HG03135 (cell line): ENCODE data around the gene SIPA1L3.

Experiments used
- ATAC-seq: cut with Tn5 transposase; IDR thresholded peaks from one replicate; pipeline ENCODE4 v1.9.1; 2021; ENCODE audit warnings: mild to moderate bottlenecking, moderate library complexity; ENCODE audit not compliant: unreplicated experiment

The SIPA1L3 gene

DNA sequence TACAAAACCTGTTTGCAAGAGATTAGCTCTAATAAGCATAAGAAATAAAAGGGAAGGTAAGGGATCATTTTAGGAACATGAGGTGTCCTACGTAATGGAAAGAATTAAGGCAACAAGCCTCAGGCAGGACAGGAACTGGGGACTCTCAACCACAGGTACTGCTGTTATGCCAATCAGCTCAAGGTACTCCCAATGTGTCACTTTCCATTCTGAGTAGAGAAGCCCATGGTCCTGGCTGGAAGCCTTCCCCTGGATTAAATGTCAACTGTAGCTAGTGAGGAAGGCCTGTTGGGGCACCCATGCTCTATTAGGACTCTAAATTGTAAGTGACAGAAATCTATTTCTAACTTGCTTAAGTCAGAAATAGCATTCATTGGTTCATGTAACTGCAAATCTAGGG is 182.4 kb downstream of the SIPA1L3 start:
- ATAC-seq = no peak

- ATAC-seq = no peak
Observed at GRCh38 chr19:38093154-38093553, 186.1 kb downstream of the SIPA1L3 start.

- ATAC-seq = no peak
Observed at GRCh38 chr19:38093587-38093986, 186.6 kb downstream of the SIPA1L3 start.

DNA sequence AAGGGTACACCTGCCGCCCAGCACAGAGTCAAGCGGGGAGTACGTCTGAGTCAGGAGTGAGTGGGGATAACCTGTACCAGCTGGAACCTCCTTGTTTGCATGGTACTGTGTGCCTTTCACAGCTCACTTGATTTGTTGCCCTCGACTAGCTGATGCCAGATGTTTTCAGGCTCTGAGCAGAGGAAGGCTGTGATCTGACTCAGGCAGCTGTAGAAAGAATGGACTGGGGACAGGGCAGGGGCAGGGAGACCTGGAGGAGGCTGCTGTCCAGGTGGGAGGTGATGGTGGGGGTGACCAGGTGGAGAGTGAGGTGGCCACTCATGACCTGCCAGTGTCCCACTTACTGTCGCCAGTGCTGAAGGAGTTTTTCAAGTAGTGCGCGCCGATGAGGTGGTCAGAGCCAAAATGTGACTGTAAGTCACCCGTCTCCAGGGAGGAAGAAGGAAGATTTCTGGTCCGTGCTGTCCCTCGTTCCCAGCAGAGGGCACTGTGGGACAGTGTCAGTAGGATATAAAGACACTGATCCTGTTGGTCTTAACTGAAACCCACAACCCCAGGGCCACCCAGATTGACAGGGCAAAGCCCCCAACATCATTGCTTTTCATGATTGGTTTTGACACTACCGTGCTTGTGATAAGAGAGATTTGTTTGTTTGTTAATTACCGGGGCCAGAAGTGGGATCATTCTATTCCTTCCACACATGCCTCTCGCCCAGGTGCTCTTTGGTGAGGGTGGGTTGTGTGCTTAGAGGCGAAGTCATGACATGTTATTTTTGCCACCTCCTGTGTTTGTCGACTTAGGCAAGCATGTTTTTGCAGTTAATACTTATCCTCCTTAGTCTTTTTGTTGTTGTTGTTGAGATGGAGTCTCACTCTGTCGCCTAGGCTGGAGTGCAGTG is 188.7 kb downstream of the SIPA1L3 start:
- ATAC-seq = no peak

GRCh38 chr19:38099966-38100365 is 193.0 kb downstream of the SIPA1L3 start:
- ATAC-seq = no peak

DNA sequence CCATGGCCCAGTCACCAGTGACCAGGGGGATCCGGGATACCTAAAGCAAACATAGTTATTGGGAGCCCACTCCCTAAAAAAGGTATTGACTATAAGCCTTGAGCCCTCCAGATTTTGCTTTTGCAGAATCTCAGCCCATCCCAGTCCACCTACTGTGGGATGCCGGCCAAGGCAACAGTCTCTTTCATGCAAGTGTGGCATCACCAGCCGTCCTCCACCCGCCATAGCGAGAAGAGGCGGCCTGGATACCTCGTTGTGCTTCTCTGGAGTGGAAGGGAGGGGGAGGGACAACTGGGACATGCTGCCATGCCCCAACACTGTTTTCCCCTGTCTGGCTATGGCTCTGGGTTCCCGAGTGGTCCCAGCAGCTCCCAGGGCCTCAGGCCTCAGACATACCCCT is 193.6 kb downstream of the SIPA1L3 start:
- no peak for ATAC-seq

DNA sequence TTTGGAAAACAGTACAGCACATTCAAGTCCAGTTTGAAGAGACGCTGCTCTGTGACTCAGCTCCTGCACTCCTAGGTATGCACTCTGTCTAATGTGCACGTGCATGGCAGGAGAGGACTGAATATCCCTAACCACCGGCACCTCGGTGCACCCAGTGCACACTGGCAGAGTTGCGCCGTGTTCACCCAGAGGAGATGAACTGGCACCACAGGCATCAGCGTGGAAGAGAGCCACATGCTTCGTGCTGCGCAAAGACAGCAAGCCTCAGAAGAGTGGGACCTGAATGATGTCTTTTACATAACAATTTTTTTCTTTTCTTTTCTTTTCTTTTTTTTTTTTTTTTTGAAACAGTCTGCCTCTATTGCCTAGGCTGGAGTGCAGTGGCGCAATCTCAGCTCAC is 194.7 kb downstream of the SIPA1L3 start:
- ATAC-seq = no peak

GRCh38 chr19:38105574-38105973 is 198.6 kb downstream of the SIPA1L3 start:
- no peak for ATAC-seq

- no peak for ATAC-seq
Observed at GRCh38 chr19:38107129-38107528, 200.1 kb downstream of the SIPA1L3 start.

DNA sequence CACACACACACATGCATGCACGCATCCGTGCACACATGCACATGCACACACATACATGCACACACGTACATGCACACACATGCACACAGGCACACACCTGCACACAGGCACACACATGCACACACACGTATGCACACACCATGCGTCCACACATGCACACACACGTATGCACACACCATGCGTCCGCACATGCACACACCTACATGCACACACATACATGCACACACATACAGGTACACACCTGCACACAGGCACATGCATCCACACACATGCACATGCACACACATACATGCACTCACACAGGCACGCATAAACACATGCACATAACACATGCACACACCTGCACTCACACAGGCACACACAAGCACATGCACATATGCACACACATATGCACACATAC is 204.9 kb downstream of the SIPA1L3 start:
- no peak for ATAC-seq

- ATAC-seq = no peak
Observed at GRCh38 chr19:38114651-38115050, 207.6 kb downstream of the SIPA1L3 start.

DNA sequence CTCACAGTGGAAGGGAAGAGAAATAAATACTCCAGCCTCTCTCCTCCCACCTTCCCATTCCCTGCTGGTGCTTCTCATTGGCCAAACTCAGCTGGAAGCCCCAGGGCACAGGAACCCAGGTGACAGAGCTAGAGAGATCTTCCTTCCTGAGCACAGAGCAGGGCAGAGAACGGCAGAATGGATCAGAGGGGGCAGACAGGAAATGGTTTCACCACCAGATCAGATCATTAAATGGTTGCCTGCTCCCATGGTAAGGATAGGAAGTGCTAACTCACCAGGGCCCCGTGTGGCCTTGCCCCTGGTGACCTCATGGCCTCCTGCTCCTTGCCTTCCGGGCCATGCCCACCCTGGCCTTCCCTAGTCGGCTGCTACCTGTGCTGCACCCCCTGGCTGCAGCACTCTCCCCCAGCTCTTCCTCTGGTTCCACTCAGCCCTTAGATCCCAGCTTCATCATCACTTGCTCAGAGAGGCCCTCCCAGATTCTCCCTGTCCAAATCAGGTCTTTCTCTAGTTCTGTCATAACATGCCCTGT is 208.3 kb downstream of the SIPA1L3 start:
- no peak for ATAC-seq

DNA sequence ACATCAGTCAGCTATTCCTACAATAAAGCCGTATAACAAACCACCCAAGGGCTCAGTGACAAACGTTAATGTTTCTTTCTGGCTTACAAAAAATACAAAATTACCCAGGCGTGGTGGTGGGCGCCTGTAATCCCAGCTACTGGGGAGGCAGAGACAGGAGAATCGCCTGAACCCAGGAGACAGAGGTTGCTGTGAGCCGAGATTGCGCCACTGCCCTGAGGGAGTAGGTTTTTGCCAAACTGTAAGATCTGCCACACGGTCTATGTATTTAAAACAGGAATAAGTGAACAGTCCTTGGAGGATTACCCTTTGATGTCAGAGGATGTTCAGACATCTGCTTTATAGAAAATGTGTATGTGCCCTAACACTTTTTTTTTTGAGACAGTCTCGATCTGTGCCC is 211.2 kb downstream of the SIPA1L3 start:
- ATAC-seq = no peak

DNA sequence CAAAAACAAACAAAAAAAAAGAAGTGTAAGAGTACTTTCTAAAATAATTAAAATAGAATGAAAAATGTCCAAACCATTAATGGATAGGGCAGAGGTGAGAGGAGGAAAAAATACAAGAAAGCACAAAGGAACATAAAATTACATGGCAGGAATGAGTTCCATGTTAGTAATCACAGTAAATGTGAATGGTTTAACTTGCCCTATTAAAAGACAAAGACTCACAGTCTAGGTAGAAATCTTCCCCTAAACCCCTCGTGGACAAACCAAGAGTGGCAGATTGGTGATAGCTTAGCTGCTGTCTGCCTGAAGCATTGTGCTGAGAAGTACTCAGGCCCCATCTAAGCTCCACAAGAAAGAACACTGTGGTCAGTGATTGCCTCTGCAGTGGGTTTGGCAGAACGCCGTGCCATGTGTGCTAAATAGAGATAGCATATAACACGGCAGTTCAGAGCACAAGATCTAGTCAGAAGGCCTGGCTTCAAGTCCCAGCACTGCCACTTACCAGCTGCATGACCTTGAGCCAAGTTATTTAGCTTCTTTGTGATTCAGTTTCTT is 213.5 kb downstream of the SIPA1L3 start:
- ATAC-seq = no peak

DNA sequence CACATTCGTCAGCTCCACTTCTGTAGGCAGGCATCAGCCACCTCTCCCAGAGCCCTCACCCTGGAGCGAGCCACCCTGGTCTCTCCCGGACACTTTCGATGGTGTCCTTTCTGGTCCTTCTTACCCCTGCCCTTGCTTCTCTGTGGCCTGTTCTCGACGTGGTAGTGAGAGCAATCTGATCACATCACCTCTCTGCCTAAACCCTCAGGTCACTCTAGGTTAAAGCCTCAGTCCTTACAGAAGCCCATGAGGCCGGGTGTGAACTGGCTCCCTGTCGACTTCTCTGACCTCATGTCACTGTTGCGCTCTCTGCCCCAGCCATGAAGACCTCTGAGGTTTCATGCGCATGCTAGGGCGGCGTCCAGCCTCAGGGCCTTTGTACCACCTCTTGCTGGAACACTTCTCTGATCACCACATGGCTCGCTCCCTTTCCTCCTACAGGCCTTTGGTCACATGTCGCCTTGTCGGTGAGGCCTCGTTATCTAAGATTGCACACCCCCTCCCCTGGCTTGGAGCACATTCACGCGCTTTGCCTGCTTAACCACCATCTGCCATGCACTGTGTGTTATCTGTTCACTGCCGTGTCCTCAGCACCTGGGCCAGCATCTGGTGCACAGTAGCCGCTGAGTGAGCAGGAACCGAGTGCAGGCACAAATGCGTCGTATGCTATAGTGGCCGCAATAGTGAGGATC is 215.5 kb downstream of the SIPA1L3 start:
- ATAC-seq = no peak

GRCh38 chr19:38125238-38125637 is 218.2 kb downstream of the SIPA1L3 start:
- ATAC-seq = no peak

- ATAC-seq = no peak
Observed at GRCh38 chr19:38130399-38130798, 223.4 kb downstream of the SIPA1L3 start.

DNA sequence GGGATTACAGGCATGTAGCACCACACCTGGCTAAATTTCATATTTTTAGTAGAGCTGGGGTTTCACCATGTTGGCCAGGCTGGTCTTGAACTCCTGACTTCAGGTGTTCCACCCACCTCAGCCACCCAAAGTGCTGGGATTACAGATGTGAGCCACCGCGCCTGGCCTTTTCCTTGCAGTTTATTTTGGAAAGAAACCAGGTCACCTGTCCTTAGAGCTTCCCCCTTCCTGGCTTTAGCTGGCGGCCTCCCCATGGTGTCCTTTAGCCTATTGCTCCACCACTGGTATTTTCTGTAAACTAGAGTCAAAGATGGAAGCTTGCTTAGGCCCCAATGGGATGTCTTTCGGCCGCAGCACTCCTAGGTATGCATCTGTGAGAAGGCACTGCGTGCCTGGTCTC is 225.8 kb downstream of the SIPA1L3 start:
- no peak for ATAC-seq

DNA sequence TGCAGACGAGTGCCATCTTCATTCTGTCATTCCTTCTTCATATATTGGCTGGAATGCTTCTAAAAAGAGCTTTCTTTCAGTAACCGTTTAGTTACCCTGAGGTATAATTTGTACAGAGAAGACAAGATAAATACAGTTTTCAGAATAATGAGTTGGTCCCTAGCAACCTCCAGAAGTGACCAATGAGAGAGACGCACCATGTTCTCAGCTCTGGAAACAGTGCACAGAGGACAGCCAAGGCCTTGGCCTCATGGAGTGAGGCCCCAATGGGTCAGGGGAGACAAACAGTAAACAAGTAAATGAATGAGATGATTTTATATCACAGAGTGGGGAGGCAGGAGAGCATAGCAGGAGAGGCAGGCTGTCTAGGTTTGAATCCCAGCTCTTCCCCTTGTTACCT is 226.3 kb downstream of the SIPA1L3 start:
- ATAC-seq = no peak

DNA sequence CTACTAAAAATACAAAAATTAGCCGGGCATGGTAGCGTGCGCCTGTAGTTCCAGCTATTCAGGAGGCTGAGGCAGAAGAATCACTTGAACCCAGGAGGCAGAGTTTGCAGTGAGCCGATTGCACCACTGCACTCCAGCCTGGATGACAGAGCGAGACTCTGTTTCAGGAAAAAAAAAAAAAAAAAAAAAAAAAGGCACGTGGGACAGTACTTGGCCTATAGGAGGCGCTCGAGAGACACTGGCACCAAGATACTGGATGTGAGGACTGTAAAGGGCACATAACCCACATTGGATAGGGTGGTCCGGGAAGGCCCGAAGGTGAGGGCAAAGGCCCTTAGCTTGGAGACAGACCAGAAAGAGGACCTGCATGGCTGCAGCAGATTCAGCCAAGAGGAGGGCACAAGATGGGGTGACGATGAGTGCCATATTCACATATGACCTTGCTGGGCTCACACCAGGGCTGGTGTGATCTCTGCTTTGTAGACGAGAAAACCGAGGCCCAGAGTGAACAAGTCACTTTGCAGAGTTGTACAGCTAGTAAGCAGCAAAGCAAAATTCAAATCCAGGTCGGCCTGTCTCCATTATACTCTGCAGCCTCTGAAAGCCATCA is 227.6 kb downstream of the SIPA1L3 start:
- no peak for ATAC-seq
